ENCODE results near the gene PTPRH.
A peak's percentile ranks its signal among the peaks of the same experiment; 100 is the strongest.

DNA sequence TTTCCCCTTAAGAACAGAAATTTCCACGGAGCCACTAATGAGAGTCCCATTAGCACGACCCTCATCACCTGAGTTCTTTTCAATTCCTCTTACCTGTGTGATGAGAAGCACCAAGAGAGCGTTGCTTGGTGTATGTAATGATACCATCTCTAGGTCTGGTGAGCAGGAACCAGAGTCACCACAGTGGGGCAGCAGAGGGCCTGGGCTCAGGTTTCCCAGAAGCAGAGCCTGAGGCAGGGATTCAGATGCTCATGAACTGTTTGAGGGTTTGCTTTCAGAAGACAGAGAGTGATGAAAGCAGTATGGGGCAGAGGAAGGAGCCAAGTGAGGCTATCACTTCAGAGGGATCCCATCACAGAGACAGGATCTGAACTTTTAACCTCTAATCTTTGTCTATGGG lies 3.1 kb upstream of the PTPRH start:
- TF ChIP-seq EZH2 (IDR thresholded peaks at IDR 0.05; ENCODE audit: borderline replicate concordance, low read length) (no peak), CTCF (IDR thresholded peaks at IDR 0.05; ENCODE audit: low read length) (peak; percentile 96)

All from OCI-LY1 (cell line).